Activated CD8-positive, alpha-beta T cell treated with anti-CD3 and anti-CD28 coated beads for 36 hours (primary cell): ENCODE results near the gene LIMS2. TPM values are rescaled to one million over a fixed set of nuclear protein-coding genes. Genes with fewer than 3 reads are reported as not detected.

Source experiments
- ATAC-seq: fragments of 200-7000 bp; cut with Tn5 transposase; one replicate; pipeline ENCODE4 v1.10.0; 2021; ENCODE audit warnings: mild to moderate bottlenecking, moderate library complexity
- CTCF ChIA-PET: fragments of 350-600 bp; sonication (Branson Sonifier 250); formaldehyde crosslinking; loops from one replicate; lab custom pipeline; 2021; ENCODE audit warnings: antibody characterized with exemption; lab: Charles Lee
- POLR2A ChIA-PET: fragments of 350-600 bp; sonication (Branson Sonifier 250); formaldehyde crosslinking; loops from one replicate; lab custom pipeline; 2021; ENCODE audit warnings: antibody characterized with exemption; lab: Charles Lee
- DNase-seq: peaks from one replicate; pipeline ENCODE4 v3.0.0-alpha.2; 2020
- H3K27ac Mint-ChIP-seq: one replicate; pipeline ENCODE4 v1.8.0; 2021; ENCODE audit warnings: mild to moderate bottlenecking, mixed read lengths
- H3K27me3 Mint-ChIP-seq: one replicate; pipeline ENCODE4 v1.8.0; 2021; ENCODE audit warnings: mixed read lengths
- H3K36me3 Mint-ChIP-seq: one replicate; pipeline ENCODE4 v1.8.0; 2021; ENCODE audit warnings: low read depth, mixed read lengths
- H3K4me1 Mint-ChIP-seq: one replicate; pipeline ENCODE4 v1.8.0; 2021; ENCODE audit warnings: low read depth, mixed read lengths
- H3K4me3 Mint-ChIP-seq: one replicate; pipeline ENCODE4 v1.8.0; 2021; ENCODE audit warnings: mild to moderate bottlenecking, moderate library complexity, mixed read lengths
- H3K9me3 Mint-ChIP-seq: one replicate; pipeline ENCODE4 v1.8.0; 2021; ENCODE audit warnings: mixed read lengths
- CTCF ChIP-seq: fragments of 200-600 bp; IDR thresholded peaks from one replicate; pipeline ENCODE4 v1.8.0; 2022; ENCODE audit warnings: antibody characterized with exemption, mild to moderate bottlenecking
- intact Hi-C: fragments of 100-400 bp; cut with micrococcal nuclease; formaldehyde crosslinking; loops from one replicate; pipeline ENCODE4 v1.10.0; 2022
- total RNA-seq, 2 experiments: library from RNA; stranded (reverse); gene quantifications; one replicate each; pipeline ENCODE4 v1.2.3, GENCODE V29; 2021

LIMS2 gene
- total RNA-seq, 2 experiments from 2014 or later, result 22.1 to 23.6 TPM

- Mint-ChIP-seq H3K4me1 (no peaks in the 10 kb centered on the region), H3K27ac (no peak overlapping the region), H3K9me3 (no peaks in the 10 kb centered on the region), H3K4me3 (no peak overlapping the region), H3K36me3 (peaks cover 29% of the 10 kb centered on the region), H3K27me3 (no peaks in the 10 kb centered on the region)
- intact Hi-C loops, result no loop called here
- ChIA-PET POLR2A (interaction anchor here (0.7 kb wide), 1 partner anchor 208 kb away, joined by 3 read pairs; no protein-coding TSS in a partner anchor), CTCF (no interaction called here)
- ATAC-seq (no peak), DNase-seq (no peak)
- no peak for TF ChIP-seq CTCF
Observed at GRCh38 chr2:127712999-127713398, 37.7 kb upstream of the LIMS2 start.

GRCh38 chr2:127709336-127709735 is 34.0 kb upstream of the LIMS2 start:
- H3K27ac Mint-ChIP-seq, result no peak overlapping the region
- intact Hi-C loops, result no loop called here

GRCh38 chr2:127707890-127708648 is 32.7 kb upstream of the LIMS2 start:
- no peaks in the 10 kb centered on the region for H3K9me3 Mint-ChIP-seq
- intact Hi-C loops, result no loop called here
- ChIA-PET POLR2A (no interaction called here), CTCF (no interaction called here)
- no peak for DNase-seq
- H3K4me3 Mint-ChIP-seq, result no peak overlapping the region
- no peaks in the 10 kb centered on the region for H3K27me3 Mint-ChIP-seq
- no peak for ATAC-seq
- H3K36me3 Mint-ChIP-seq, result peaks cover 50% of the 10 kb centered on the region
- H3K4me1 Mint-ChIP-seq, result peaks cover 19% of the 10 kb centered on the region
- no peak for TF ChIP-seq CTCF
- H3K27ac Mint-ChIP-seq, result no peak overlapping the region

More at GRCh38 chr2:127709336-127709735, 34.0 kb upstream of the LIMS2 start:
- H3K4me3 Mint-ChIP-seq, result no peak overlapping the region
- H3K36me3 Mint-ChIP-seq, result peaks cover 42% of the 10 kb centered on the region
- H3K27me3 Mint-ChIP-seq, result no peaks in the 10 kb centered on the region
- CTCF ChIA-PET, result interaction anchor here (1.3 kb wide), 1 partner anchor 118 kb away, joined by 3 read pairs; no protein-coding TSS in a partner anchor
- POLR2A ChIA-PET, result no interaction called here
- H3K9me3 Mint-ChIP-seq, result no peaks in the 10 kb centered on the region
- TF ChIP-seq CTCF, result no peak
- DNase-seq (no peak), ATAC-seq (no peak)
- peaks cover 13% of the 10 kb centered on the region for H3K4me1 Mint-ChIP-seq

- peak overlapping the region; percentile 49 for H3K27ac Mint-ChIP-seq
- ChIA-PET CTCF (interaction anchor here (1.2 kb wide), 1 partner anchor 115 kb away, joined by 3 read pairs; no protein-coding TSS in a partner anchor), POLR2A (interaction anchor here (1.1 kb wide), 1 partner anchor 12 kb away, joined by 3 read pairs; no protein-coding TSS in a partner anchor)
- H3K4me3 Mint-ChIP-seq, result no peak overlapping the region
- peaks cover 58% of the 10 kb centered on the region for H3K36me3 Mint-ChIP-seq
- no peaks in the 10 kb centered on the region for H3K27me3 Mint-ChIP-seq
- peaks cover 28% of the 10 kb centered on the region for H3K4me1 Mint-ChIP-seq
- no peak for DNase-seq
- ATAC-seq, result no peak
- no peak for TF ChIP-seq CTCF
- H3K9me3 Mint-ChIP-seq, result no peaks in the 10 kb centered on the region
- intact Hi-C loops, result no loop called here
Observed at GRCh38 chr2:127706215-127706990, 31.1 kb upstream of the LIMS2 start.
